ENCODE data around the gene ZNF385C. TPM values are rescaled to one million over a fixed set of nuclear protein-coding genes. Genes with fewer than 3 reads are reported as not detected.

Gene ZNF385C
- total and polyA plus RNA-seq, 7 experiments from 2014 or later, result 0.15 to 0.45 (median 0.23) TPM; not detected in 3

DNA sequence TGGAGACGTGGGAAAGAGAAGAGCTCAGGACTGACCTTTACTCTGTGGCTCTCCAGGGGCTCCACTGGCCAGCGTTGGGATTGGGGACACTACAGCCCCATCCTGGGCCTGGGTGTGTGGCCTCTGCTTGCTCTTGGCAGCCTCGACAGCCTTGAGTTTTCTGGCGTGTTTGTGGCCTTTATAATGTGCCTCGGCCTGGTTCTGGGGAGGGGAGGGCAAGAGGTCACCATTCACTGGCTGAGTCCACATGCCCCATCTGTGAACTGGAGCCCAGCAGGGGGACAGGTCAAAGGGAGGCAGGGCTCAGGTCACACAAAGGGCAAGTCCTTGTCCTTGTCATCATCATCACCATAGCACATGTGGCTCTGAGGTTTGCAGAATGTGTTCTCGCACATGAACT, 66.7 kb downstream of the ZNF385C start:
- CTCF ChIA-PET, result interaction anchor here (1.0 kb wide), 1 partner anchor 11 kb away, joined by 3 read pairs; no protein-coding TSS in a partner anchor
- Histone ChIP-seq H3K27me3 (ENCODE audit: control insufficient read depth in 2 of 2, insufficient read depth in 2 of 2, low read length in 2 of 2) (no peaks in the 10 kb centered on the region), H3K9me3 (ENCODE audit: control insufficient read depth in 2 of 3, low read length in 3 of 3) (no peaks in the 10 kb centered on the region), H3K4me1 (ENCODE audit: control insufficient read depth in 2 of 2, insufficient read depth in 2 of 2, low read length in 2 of 2) (no peaks in the 10 kb centered on the region), H3K36me3 (ENCODE audit: control insufficient read depth in 2 of 3, insufficient read depth in 3 of 3, low read length in 3 of 3) (no peaks in the 10 kb centered on the region), H3K27ac (ENCODE audit: low read depth, low read length) (no peak overlapping the region), H3K4me3 (ENCODE audit: low read length) (no peak overlapping the region)
- Mint-ChIP-seq H3K27ac (no peak overlapping the region), H3K9me3 (no peaks in the 10 kb centered on the region), H3K27me3 (peaks cover 0 to 12% (median 3%) of the 10 kb centered on the region in 5 donors), H3K36me3 (no peaks in the 10 kb centered on the region), H3K4me1 (peaks cover 4 to 9% (median 8%) of the 10 kb centered on the region in 7 donors), H3K4me3 (no peak overlapping the region)
- DNase-seq (no peak), ATAC-seq (no peak)
- POLR2A ChIA-PET, result no interaction called here
- intact Hi-C loops (cut with micrococcal nuclease), result no loop called here

DNA sequence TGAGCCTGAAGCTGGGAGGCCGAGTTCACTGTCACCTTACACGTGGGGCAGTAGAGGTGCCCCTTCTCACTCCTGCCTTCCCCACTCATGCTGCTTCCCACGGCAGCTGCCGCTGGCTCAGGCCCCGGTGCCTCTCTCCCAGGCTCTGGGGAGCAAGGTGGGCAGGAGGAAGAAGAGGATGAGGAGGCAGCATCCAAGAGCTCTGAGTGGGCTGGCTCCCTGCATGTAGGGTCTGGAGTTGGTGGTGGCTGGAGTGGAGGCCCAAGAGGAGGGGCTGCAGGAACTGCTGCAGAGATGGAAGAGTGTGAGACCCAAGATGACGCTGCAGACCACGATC, 69.5 kb downstream of the ZNF385C start:
- no peaks in the 10 kb centered on the region for H3K4me1 ChIP-seq (ENCODE audit: control insufficient read depth in 2 of 2, insufficient read depth in 2 of 2, low read length in 2 of 2)
- peaks cover 3 to 9% (median 8%) of the 10 kb centered on the region in 7 donors for H3K4me1 Mint-ChIP-seq
- DNase-seq, result no peak
- no peaks in the 10 kb centered on the region for H3K9me3 ChIP-seq (ENCODE audit: control insufficient read depth in 2 of 3, low read length in 3 of 3)
- H3K27ac ChIP-seq (ENCODE audit: low read depth, low read length), result no peak overlapping the region
- intact Hi-C loops (cut with micrococcal nuclease), result no loop called here
- POLR2A ChIA-PET, result interaction anchor here (1.0 kb wide), 3 partner anchors 9 to 56 kb away, joined by 3 to 7 read pairs (median 3); partner anchors contain the start of gene NKIRAS2
- peaks cover 0 to 8% (median 0%) of the 10 kb centered on the region in 5 donors for H3K27me3 Mint-ChIP-seq
- ATAC-seq, result no peak
- H3K36me3 ChIP-seq (ENCODE audit: control insufficient read depth in 2 of 3, insufficient read depth in 3 of 3, low read length in 3 of 3), result peaks cover 0 to 6% (median 0%) of the 10 kb centered on the region in 3 experiments
- no peak overlapping the region for H3K27ac Mint-ChIP-seq
- H3K4me3 ChIP-seq (ENCODE audit: low read length), result no peak overlapping the region
- no peak overlapping the region for H3K4me3 Mint-ChIP-seq
- CTCF ChIA-PET, result interaction anchor here (1.8 kb wide), 1 partner anchor 11 kb away, joined by 3 read pairs; the partner anchor contains the start of gene DNAJC7
- no peaks in the 10 kb centered on the region for H3K27me3 ChIP-seq (ENCODE audit: control insufficient read depth in 2 of 2, insufficient read depth in 2 of 2, low read length in 2 of 2)
- H3K9me3 Mint-ChIP-seq, result no peaks in the 10 kb centered on the region
- H3K36me3 Mint-ChIP-seq, result peaks cover 0 to 5% (median 3%) of the 10 kb centered on the region in 5 donors

DNA sequence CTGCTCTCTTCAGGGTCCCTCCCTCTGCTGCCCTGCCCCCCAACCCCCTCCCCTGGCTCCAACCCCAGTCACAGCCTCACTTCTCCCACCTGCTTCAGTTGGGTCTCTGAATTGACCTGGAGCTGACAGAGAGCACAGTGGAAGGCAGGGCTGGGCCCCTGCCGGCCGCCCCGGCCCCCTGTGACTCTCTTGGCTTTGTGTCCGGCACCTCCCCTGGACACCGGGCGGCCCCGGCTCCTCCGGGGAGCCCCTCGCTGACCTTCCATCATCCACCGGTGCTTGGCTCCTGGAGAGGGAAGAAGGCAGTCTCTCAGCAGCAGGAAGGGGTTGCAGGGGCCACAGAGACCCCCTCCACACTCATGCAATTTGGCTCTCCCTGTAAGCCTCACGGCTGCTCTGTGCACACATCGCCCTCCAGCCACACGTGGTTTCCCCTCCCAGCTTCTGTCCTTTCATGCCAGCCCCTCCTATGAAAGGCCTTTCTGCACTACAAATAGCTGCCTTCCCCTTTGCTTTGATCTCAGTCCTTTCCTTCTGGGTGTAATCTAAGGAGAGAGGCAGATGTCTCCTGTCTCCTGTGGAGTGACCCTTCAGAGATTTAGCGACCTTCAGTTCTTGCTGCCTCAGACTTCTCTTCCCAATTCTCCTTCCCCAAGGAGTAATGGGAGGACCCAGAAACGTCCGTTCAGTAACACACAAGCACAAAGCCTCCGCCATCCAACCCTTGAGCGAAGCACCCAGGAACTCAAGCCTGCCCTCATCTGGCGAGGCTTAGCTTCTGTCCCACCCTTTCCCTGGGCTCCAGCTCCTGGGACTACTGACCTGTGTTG, 70.1 kb downstream of the ZNF385C start:
- H3K27ac ChIP-seq (ENCODE audit: low read depth, low read length), result no peak overlapping the region
- intact Hi-C loops (cut with micrococcal nuclease), result no loop called here
- H3K4me1 Mint-ChIP-seq, result peaks cover 0 to 9% (median 5%) of the 10 kb centered on the region in 7 donors
- no peaks in the 10 kb centered on the region for H3K9me3 Mint-ChIP-seq
- POLR2A ChIA-PET, result interaction anchor here (0.6 to 1.0 kb wide), 3 partner anchors 8 to 68 kb away, joined by 3 read pairs; partner anchors contain the start of gene NKIRAS2
- H3K27ac Mint-ChIP-seq, result peak overlapping the region in 2 of 9 donors; percentile 10 to 29
- DNase-seq (no peak), ATAC-seq (no peak)
- H3K4me3 Mint-ChIP-seq, result no peak overlapping the region
- H3K27me3 Mint-ChIP-seq, result peaks cover 0 to 8% (median 0%) of the 10 kb centered on the region in 5 donors
- CTCF ChIA-PET, result interaction anchor here (1.8 kb wide), 1 partner anchor 10 kb away, joined by 3 read pairs; the partner anchor contains the start of gene DNAJC7
- no peaks in the 10 kb centered on the region for H3K9me3 ChIP-seq (ENCODE audit: control insufficient read depth in 2 of 3, low read length in 3 of 3)
- peaks cover 0 to 5% (median 3%) of the 10 kb centered on the region in 5 donors for H3K36me3 Mint-ChIP-seq
- no peak overlapping the region for H3K4me3 ChIP-seq (ENCODE audit: low read length)
- no peaks in the 10 kb centered on the region for H3K27me3 ChIP-seq (ENCODE audit: control insufficient read depth in 2 of 2, insufficient read depth in 2 of 2, low read length in 2 of 2)
- H3K4me1 ChIP-seq (ENCODE audit: control insufficient read depth in 2 of 2, insufficient read depth in 2 of 2, low read length in 2 of 2), result no peaks in the 10 kb centered on the region
- peaks cover 0 to 12% (median 0%) of the 10 kb centered on the region in 3 experiments for H3K36me3 ChIP-seq (ENCODE audit: control insufficient read depth in 2 of 3, insufficient read depth in 3 of 3, low read length in 3 of 3)

DNA sequence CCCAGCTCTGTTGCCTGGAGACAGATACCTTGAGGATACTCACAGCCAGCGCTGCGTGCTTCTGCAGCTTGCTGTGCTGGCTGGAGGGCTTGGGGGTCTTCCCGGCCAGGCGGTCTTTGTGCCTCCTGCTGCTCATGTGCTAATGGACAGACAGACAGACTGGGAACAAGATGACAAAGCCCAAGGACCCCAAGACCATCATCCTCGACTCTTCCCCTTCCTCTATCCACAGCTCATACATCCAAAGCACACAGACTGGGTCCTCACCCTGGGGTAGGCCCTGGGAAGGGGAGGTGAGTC, 70.7 kb downstream of the ZNF385C start:
- Histone ChIP-seq H3K36me3 (ENCODE audit: control insufficient read depth in 2 of 3, insufficient read depth in 3 of 3, low read length in 3 of 3) (peaks cover 0 to 18% (median 0%) of the 10 kb centered on the region in 3 experiments), H3K4me1 (ENCODE audit: control insufficient read depth in 2 of 2, insufficient read depth in 2 of 2, low read length in 2 of 2) (no peaks in the 10 kb centered on the region), H3K4me3 (ENCODE audit: low read length) (no peak overlapping the region), H3K27me3 (ENCODE audit: control insufficient read depth in 2 of 2, insufficient read depth in 2 of 2, low read length in 2 of 2) (no peaks in the 10 kb centered on the region), H3K9me3 (ENCODE audit: control insufficient read depth in 2 of 3, low read length in 3 of 3) (no peaks in the 10 kb centered on the region), H3K27ac (ENCODE audit: low read depth, low read length) (no peak overlapping the region)
- Mint-ChIP-seq H3K36me3 (peaks cover 0 to 5% (median 3%) of the 10 kb centered on the region in 5 donors), H3K4me3 (no peak overlapping the region), H3K27me3 (peaks cover 0 to 8% (median 0%) of the 10 kb centered on the region in 5 donors), H3K4me1 (peaks cover 0 to 9% (median 5%) of the 10 kb centered on the region in 7 donors), H3K27ac (no peak overlapping the region), H3K9me3 (no peaks in the 10 kb centered on the region)
- intact Hi-C loops (cut with micrococcal nuclease), result no loop called here
- POLR2A ChIA-PET, result no interaction called here
- ATAC-seq (no peak), DNase-seq (no peak)
- CTCF ChIA-PET, result interaction anchor here (1.8 to 1.9 kb wide), 2 partner anchors 10 to 80 kb away, joined by 3 to 5 read pairs; partner anchors contain the start of gene DNAJC7

DNA sequence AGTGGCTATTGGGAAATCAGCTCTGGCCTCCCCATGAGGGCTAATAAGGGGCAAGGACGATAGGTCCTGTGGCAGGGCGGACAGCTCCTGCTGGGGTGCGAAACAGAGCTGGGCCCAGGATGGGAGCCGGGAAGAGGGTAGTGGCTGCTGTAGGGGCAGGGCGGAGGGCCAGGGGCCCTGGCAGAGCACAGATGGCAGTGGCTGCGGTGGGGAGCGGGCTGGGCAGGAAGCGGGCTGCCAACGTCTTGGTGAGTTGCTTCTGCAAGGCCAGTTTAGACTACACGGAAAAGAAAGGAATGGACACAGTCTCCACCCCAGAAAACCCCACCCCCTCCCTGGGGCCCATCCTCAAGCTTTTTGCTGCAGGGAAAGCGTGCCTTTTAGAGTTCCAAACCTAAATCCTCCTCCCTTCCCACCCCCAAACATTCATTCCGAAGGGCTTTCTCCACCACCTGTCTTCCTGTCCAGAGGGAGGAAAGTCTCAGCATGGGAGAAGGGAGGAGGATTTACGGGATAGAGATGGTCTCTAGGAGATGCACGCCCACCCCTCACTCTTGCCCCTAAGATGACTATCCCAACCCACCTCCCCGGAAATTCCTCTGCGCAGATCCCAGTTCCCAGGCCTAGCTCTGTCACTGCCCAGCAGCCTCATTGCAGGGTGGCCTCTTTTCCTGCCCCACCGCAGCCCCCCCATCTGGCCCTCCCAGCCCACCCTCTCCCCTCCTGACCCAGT, 71.2 kb downstream of the ZNF385C start:
- no peak overlapping the region for H3K27ac Mint-ChIP-seq
- peak overlapping the region in 1 of 10 donors; percentile 43 for H3K4me3 Mint-ChIP-seq
- Histone ChIP-seq H3K9me3 (ENCODE audit: control insufficient read depth in 2 of 3, low read length in 3 of 3) (no peaks in the 10 kb centered on the region), H3K27me3 (ENCODE audit: control insufficient read depth in 2 of 2, insufficient read depth in 2 of 2, low read length in 2 of 2) (no peaks in the 10 kb centered on the region), H3K4me3 (ENCODE audit: low read length) (no peak overlapping the region), H3K36me3 (ENCODE audit: control insufficient read depth in 2 of 3, insufficient read depth in 3 of 3, low read length in 3 of 3) (peaks cover 0 to 23% (median 0%) of the 10 kb centered on the region in 3 experiments), H3K27ac (ENCODE audit: low read depth, low read length) (no peak overlapping the region), H3K4me1 (ENCODE audit: control insufficient read depth in 2 of 2, insufficient read depth in 2 of 2, low read length in 2 of 2) (no peaks in the 10 kb centered on the region)
- H3K9me3 Mint-ChIP-seq, result no peaks in the 10 kb centered on the region
- peaks cover 0 to 8% (median 6%) of the 10 kb centered on the region in 5 donors for H3K36me3 Mint-ChIP-seq
- ChIA-PET CTCF (interaction anchor here (0.6 to 2.6 kb wide), 10 partner anchors 10 to 157 kb away, joined by 3 to 22 read pairs (median 6); partner anchors contain the start of gene DNAJC7), POLR2A (interaction anchor here (1.0 to 2.3 kb wide), 2 partner anchors 10 to 86 kb away, joined by 3 to 8 read pairs; partner anchors contain the start of genes DHX58 and DNAJC7)
- intact Hi-C loops (cut with micrococcal nuclease), result no loop called here
- peaks cover 0 to 8% (median 0%) of the 10 kb centered on the region in 5 donors for H3K27me3 Mint-ChIP-seq
- H3K4me1 Mint-ChIP-seq, result peaks cover 0 to 12% (median 9%) of the 10 kb centered on the region in 7 donors
- ATAC-seq, result no peak
- no peak for DNase-seq

DNA sequence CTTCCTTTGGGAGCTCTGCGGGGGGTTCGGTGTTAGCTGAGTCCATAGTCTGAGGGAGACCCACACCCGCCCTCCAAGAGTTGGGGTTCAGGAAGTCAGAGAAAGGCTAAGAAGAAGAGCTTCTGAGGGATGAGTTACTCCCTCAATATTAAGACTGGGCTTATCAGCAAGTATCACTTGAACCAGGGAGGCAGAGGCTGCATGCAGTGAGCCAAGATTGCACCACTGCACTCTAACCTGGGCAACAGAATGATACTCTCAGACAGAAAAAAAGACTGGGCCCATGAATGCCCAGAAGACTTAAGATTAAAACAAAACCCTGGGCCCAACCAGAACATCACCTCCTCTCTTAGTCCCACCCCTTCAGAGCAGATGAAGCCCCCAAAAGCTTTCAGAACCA, 72.3 kb downstream of the ZNF385C start:
- CTCF ChIA-PET, result interaction anchor here (0.5 to 4.1 kb wide), 18 partner anchors 8 to 294 kb away, joined by 3 to 22 read pairs (median 4); partner anchors contain the start of genes DHX58, DNAJC7, HSPB9 and KAT2A
- DNase-seq (no peak), ATAC-seq (no peak)
- Histone ChIP-seq H3K27me3 (ENCODE audit: control insufficient read depth in 2 of 2, insufficient read depth in 2 of 2, low read length in 2 of 2) (no peaks in the 10 kb centered on the region), H3K27ac (ENCODE audit: low read depth, low read length) (no peak overlapping the region), H3K4me3 (ENCODE audit: low read length) (no peak overlapping the region), H3K9me3 (ENCODE audit: control insufficient read depth in 2 of 3, low read length in 3 of 3) (no peaks in the 10 kb centered on the region), H3K36me3 (ENCODE audit: control insufficient read depth in 2 of 3, insufficient read depth in 3 of 3, low read length in 3 of 3) (peaks cover 0 to 23% (median 0%) of the 10 kb centered on the region in 3 experiments), H3K4me1 (ENCODE audit: control insufficient read depth in 2 of 2, insufficient read depth in 2 of 2, low read length in 2 of 2) (peaks cover 1 to 6% of the 10 kb centered on the region in 2 donors)
- no peaks in the 10 kb centered on the region for H3K9me3 Mint-ChIP-seq
- intact Hi-C loops (cut with micrococcal nuclease), result loop anchor here (1.0 kb wide), 4 partner anchors 24 to 90 kb away; partner anchors contain the start of gene C17orf113 (in 1 of the 2)
- POLR2A ChIA-PET, result interaction anchor here (1.0 to 2.3 kb wide), 2 partner anchors 9 to 87 kb away, joined by 3 to 8 read pairs; partner anchors contain the start of genes DHX58 and DNAJC7
- H3K4me3 Mint-ChIP-seq, result no peak overlapping the region
- H3K36me3 Mint-ChIP-seq, result peaks cover 0 to 9% (median 7%) of the 10 kb centered on the region in 5 donors
- peaks cover 0 to 8% (median 0%) of the 10 kb centered on the region in 5 donors for H3K27me3 Mint-ChIP-seq
- peaks cover 6 to 19% (median 17%) of the 10 kb centered on the region in 7 donors for H3K4me1 Mint-ChIP-seq
- peak overlapping the region in 2 of 9 donors; percentile 38 to 46 for H3K27ac Mint-ChIP-seq

Data from naive thymus-derived CD4-positive, alpha-beta T cell (primary cell).